GM19099 (cell line): ENCODE results near the gene MPST.

Experiments used
- POLR2A ChIP-seq: IDR thresholded peaks from 3 replicates; pipeline ENCODE4 v1.6.1; 2011; ENCODE audit warnings: low read depth; ENCODE audit not compliant: insufficient read length; ENCODE audit errors: extremely low read depth

MPST gene

DNA sequence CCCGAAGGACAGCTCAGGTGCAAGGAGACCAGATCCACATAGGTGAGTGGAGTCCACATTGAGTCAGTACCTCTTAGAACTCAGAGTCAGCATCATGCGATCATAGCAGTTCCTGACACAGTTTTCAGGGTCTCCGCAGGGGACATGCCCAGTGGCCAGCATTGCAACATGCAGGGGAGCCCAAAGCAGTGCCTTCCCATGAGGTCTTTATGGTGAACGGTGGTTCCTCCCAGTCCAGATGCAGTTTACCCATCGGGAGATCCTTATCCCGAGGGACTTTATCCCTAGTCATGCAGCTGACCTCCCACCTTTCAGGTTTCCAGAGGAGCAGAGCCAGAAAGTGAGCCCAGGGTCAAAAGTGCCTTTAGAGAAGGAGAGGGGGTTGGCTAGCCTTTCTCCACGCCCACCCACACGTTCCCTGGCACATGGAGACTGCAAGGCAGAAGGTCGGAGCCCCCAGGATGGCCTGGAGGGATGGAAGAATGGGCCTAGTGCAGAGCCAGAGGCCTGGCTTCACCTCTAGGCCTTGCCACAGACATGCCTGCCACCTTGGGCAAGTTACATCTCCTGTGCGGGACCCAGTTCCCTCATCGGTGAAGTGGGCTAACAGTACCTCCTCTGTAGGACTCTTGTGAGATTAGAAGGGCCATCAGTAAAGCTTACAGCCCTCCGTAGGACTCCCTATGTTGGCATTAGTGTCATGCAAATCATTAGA is 38.4 kb downstream of the MPST start:
- no peak for TF ChIP-seq POLR2A

DNA sequence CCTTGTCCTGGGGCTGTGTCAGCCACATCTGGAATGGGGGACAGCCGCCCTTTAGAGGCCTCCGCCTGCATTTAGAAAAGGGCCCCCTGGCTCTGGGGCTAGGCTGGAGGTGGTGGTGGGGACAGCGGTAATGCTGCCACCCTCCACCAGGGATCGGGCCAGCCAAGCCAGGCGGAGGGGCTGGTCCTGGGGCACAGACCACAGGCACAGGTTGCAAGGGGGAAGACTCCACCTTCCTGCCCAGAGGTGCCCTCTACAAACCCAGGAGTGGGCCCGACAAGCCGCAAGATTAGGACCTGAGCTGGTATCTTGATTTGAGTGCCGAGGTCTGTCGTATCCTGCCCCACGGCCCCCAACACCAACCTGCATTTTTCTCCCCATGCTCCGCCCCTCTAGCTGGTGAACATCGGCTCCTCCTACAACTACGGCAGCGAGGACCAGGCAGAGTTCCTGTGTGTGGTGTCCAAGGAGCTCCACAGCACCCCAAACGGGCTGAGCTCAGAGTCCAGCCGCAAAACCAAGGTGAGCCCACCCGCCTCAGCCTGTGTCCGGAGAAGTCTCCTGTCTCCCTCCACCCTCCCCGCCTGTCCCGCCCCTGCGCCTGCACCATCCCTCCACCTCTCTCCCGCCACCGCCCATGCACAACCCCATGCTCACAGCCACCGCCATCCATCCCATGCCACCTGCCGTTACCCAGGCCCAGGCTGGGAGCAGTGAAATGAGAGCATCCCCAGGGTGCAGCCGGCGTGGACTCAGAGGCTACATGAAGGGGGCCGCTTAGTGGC is 39.6 kb downstream of the MPST start:
- TF ChIP-seq POLR2A = no peak

- TF ChIP-seq POLR2A = no peak
These were observed 40.4 kb downstream of the MPST start for GRCh38 chr22:37059876-37060449.

DNA sequence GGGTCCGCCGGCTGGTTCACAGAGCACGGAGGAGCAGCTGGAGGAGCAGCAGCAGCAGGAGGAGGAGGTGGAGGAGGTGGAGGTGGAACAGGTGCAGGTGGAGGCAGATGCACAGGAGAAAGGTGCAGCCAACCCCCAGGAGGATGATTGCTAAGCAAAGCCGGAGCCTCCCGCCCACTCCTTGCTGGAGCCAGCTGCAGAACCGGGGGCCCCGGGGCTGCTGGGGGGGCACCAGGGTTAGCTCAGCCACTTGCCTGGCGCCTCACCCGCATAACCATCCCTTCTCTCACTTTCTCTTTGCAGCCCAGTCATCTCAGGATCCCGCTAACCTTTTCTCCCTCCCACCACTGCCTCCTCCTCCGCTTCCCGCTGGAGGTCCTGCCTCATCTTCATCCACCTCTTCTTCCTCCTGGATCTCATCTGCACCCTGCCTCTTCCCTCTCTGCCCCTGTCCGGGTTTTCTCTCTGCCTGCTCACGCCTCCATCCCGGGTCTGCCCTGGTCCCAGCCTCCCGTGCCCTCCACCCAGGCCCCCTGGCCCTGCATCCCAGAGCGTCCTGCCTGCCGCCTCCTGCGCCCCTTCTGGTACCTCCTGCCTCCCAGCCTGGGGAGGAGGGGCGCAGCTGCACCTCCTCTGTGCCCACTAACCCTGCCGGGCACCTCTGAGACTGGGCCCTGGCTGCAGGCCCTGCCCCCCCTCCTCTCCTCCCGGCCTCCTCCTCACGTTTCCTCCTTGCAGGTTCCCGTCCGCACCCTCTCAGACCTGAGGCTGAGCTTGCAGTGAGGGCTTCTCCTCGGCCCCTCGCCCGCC is 41.5 kb downstream of the MPST start:
- TF ChIP-seq POLR2A = no peak

DNA sequence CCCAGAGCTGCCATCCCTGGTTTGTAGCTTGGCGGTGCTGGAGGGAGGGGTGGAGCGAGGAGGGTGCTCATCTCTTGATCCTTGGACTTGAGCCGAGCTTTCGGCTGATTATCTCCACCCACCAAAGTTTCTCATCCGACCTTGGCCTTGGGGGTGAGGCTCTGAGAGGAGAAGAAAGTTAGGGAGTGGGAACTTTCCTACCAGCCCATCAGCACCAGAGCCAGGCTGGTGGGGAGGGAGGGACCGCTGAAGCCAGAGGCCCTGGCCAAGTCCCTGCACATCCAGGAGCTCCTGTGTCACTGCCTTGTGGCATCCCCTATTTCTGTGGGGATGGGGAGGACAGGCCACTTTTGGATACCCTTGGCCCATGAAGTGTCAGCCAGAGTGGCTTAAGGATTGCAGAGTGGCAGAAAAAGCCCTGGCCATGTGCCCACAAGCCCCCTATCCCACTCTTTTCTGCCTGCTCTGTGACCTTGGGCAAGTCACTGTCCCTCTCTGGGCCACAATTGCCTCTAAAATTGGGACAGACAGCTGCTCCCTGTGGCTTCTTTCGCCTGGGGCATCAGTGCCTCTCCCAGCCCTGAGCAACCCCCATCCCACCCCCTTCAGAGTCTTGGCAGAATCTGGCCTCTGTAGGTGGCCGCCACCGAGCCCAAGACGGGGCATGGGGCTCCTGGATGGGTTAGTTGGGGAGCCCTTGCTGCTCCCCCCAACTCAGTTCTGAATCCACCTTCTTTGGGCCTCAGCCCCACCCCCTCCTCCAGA is 42.3 kb downstream of the MPST start:
- TF ChIP-seq POLR2A = no peak

GRCh38 chr22:37062376-37062675 is 42.8 kb downstream of the MPST start:
- no peak for TF ChIP-seq POLR2A

DNA sequence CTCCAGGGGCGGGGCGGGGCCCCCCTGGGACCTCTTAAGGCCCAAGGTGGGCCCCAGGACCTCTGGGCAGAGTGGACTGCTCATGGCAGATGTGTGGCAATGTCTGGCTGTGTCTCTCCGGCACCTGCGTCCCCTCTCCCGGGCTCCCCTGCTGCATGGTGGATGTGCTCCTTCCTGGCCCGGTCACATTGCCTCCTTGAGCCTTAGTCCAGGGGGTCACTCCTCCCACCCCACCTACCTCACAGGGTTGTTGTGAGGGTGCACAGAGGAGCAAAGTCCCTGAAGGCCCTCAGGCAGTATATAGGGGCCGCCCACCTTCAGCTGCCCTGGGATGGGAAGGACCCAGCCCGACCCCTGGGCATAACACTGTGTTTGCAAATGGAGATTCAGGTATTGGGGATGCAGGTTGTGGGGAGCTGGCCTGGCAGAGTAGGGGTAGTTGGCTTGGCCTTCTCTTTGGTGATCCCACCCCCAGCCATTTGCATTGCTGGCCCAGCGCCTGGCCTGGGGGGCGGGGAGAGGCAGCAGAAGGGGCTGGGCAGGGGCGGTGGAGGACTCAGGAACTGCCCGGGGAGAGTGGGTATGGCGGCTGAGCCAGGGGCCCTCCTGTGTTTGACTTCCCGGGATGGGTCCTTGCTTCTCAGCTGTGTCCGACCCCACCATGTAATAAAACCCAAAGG is 43.3 kb downstream of the MPST start:
- TF ChIP-seq POLR2A = no peak

DNA sequence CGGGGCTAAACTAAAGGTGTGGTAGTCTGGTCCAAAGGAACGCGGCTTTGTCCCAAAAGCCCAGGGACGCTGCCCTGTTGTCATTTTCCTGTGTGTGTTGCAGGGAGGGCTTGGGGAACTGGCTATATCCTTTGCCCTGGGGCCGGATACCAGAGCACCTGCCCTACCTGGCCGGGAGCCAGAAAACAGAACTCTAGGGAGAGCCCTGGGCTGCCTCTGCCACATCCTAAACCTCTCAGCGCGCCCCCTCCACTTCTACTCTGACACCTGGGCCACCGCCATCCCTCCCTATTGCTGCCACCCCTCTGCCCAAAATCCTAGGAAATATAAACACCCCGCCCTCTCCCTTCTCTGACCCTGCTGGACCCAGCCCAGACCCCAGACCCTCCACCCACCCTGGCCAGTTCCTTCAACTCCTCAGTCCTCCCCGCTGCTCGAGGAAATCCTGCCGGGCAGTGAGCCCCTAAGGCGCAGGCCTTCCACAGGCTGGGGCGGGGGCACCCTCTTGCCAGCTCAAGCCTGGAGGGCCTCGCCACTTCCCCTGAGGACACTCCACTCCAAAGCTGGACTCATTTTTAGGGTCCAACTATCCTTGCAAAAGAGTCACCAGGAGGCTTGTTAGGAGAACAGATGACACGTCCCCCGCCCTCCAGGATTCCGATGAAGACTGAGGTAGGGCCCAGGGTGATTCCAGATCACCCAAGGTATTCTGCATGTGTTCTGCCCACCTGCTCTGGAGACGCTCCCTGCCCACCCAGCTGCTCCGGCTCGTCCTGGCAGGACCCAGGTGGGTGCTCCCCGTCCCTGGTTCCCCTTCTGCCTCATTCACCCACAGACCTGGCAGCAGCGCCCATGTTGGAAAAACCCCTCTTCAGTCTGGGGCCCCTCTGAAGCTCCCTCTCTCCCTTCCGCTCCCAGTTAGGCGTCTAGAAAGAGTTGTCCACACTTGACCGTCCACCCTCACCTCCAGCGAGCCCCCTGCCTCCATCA is 44.2 kb downstream of the MPST start:
- TF ChIP-seq POLR2A = no peak

- no peak for TF ChIP-seq POLR2A
These were observed 45.0 kb downstream of the MPST start for GRCh38 chr22:37064553-37064952.

GRCh38 chr22:37065180-37065579 is 45.6 kb downstream of the MPST start:
- no peak for TF ChIP-seq POLR2A

DNA sequence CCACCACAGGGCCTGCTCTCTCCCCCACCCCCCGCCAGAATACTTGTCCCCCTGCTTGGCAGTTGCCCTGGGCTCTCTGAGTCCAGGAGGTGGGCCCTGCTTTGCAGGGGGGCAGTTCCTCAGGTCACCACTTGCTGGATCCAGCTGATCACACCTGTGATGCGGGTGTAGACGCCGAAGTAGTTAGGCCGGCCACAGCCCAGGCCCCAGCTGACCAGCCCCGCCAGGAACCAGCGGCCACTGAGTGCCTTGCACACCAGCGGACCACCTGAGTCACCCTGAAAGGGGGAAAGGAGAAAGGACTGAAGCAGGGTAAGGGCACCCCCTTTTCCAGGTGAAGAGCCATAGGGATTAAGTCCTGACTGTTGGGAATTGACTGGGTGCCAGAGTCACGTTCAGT is 46.4 kb downstream of the MPST start:
- no peak for TF ChIP-seq POLR2A

- no peak for TF ChIP-seq POLR2A
These were observed 47.9 kb downstream of the MPST start for GRCh38 chr22:37067428-37067827.

GRCh38 chr22:37068859-37069258 is 49.3 kb downstream of the MPST start:
- TF ChIP-seq POLR2A = no peak
